GM21576 (cell line): ENCODE measurements around the gene CFHR4.
A peak's percentile ranks its signal among the peaks of the same experiment; 100 is the strongest.
"Not testable (repeated sequence)": the region's sequence is repeated elsewhere in the genome, so short reads cannot be mapped to it uniquely, and the experiment has no call there.

Experiments
- ATAC-seq: cut with Tn5 transposase; IDR thresholded peaks from one replicate; pipeline ENCODE4 v1.9.1; 2021; ENCODE audit warnings: mild to moderate bottlenecking, moderate library complexity; ENCODE audit not compliant: unreplicated experiment

The CFHR4 gene

DNA sequence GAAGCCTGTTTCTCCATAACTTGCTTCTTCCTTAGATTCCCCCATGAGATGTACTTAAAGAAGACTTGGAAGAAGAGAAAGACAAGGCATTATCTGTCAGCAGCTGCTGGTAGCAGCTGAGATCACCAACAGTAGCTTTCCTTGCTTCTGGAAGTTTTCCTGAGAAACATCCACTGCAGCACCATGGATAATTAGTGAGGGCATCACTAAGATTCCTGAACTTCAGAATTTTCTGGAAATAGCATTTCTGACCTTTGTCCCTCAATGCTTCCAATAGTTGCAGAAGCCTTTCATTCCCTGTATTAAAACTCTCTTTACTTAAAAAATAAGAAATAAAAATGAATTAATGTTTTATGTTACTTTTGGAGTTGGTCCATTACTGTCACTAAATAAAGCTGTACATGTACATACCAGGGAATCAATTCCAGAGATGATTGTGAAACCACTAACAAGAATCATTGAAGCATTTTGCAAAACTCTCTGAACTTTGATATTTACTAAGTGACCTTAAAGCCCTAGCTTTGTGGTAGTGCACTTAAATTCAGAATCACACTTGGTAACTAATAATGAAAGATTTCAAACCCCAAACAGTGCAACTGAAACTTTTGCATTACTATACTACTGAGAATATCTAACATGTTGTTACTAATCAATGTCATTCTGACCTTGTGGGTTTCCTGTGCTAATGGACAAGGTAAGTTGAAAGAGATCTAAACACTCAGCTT lies at the start of gene CFHR4:
CFHR4 (plus strand) TSS at position 538 of the 725 bp plus-strand sequence; CDS start at position 637, 99 bp downstream.
- peak; percentile 89 for ATAC-seq

DNA sequence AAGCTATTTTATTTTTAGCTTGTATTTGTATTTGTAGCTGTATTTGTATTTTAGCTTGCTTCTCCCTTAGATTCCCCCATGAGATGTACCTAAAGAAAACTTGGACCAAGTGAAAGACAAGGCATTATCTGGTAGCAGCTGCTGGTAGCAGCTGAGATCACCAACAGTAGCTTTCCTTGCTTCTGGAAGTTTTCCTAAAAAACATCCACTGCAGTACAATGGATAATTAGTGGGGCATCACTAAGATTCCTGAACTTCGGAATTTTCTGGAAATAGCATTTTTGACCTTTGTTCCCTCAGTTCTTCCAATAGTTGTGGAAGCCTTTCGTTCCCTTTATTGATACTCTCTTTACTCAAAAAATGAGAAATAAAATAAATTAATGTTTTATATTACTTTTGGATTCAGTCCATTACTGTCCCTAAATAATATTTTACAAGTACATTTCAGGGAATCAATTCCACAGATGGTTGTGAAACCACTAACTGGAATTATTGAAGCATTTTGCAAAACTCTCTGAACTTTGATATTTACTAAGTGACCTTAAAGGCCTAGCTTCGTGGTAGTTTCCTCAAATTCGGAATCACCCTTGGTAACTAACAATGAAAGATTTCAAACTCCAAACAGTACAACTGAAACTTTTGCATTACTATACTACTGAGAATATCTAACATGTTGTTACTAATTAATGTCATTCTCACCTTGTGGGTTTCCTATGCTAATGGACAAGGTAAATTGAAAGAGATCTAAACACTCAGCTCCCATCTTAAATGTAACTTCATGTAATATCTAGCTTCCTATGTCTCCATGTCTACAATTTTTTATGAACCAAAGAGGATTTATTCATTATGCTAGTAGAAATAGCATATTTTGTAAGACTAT lies 38.0 kb upstream of the CFHR4 start:
- ATAC-seq = not testable (repeated sequence)

DNA sequence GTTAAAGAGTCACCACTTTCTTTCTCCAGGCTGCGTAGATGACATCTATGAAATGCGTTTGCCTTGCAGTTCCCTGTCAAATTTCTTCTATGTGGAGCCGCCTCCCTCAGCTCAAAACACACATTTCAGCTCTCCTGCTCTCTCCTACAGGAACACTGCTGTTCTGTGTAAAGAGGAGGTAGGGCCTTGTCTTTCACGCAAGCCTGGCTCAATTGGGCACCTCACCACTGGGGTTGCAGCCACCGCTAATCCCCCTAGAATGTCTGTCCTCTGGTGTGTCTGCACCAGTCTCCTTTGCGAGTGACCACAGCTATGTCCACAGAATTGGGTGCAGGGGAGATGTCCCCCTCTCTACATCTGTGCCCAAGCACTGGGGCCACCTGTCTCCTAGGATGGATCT lies 31.8 kb upstream of the CFHR4 start:
- no peak for ATAC-seq

DNA sequence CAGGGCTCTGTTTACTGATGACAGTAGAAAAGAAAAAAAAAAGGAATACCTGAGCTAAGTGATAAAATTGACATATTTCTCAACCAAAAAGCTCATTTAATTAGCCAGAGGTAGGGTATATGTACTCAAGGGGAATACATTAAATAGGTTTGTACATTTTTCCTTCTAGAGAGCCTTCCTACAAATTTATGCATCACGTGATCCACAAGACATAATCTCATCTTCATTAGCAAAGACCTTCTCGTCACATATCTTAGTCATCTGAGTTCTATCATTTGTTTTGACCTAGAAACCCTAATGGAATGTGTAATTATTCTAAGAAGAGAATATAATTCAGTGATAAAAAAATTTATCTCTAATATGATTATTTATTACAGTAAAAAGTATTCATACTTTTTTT lies 30.7 kb upstream of the CFHR4 start:
- ATAC-seq = no peak

DNA sequence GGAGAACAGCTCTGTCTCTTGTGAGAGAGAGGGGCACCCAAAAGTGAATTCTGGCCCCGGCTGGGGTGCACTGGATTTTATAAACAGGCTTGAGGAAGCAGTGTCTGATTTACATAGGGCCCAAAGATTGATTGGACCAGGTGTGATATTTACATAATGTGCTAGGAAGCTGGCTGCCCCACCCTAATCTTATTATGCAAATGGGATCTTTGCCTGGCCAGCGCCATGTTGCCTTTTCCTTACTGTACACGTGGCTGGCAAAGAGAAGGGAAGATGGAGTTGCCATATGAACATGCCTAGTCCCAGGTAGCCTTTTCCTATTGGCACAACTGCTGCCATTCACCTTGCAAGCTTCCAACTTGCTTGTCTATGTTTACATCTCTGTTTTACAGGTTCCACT lies 29.0 kb upstream of the CFHR4 start:
- ATAC-seq = no peak

DNA sequence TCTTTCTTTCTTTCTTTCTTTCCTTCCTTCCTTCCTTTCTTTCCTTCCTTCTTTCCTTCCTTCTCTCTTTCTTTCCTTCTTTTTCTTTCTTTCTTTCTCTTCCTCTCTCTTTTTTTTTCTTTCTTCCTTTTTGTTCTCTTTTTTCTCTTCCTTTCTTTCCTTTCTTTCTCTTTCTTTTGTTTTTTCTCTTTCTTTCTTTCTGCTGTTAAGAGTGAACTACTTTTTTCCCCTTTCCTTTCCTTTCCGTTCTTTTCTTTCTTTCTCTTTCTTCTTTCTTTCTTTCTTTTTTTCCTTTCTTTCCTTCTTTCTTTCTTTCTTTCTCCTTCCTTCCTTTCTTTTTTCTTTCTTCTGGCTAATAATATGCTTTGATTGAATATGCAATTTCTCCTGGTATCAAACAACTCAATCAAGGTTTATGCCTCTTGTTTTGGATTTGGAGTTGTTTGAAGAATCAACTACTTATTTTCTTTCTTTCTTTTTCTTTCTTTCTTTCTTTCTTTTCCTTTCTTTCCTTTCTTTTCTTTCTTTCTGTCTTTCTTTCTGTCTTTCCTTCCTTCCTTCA lies 27.4 kb upstream of the CFHR4 start:
- ATAC-seq = no peak

DNA sequence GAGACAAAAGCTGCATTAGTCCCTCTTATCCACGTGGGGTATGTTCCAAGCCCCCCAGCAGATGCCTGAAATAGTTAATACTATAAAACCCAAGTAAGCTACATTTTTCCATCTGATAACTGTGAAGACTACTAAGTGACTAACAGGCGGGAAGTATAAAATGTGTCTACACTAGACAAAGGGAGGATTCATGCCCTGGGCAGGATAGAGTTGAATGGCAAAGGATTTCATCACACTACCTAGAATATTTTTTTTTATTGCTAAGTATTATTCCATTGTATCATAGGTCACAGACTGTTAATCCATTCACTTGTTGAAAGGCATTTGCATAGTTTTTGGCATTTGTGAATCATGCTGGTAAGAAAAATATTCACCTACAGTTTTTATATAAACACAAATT lies 26.4 kb upstream of the CFHR4 start:
- ATAC-seq = no peak

DNA sequence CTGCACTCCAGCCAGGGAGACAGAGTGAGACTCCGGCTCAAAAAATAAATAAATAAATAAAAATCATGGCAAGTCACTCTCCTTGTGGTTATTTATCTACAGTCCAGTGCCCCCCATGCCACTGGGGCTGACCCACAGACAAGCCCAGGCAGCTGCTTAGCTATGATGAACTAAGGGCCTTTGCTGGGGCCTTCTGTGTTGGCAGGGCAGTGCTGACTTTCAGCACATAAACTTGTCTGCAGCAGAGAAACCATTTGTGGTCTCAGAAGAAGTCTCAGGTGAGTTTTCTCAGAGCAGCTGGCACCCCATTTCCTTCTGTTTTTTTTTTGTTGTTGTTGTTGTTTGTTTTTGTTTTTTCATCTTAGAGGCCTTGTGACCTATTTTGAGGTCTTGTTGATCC lies 20.9 kb upstream of the CFHR4 start:
- ATAC-seq = no peak

DNA sequence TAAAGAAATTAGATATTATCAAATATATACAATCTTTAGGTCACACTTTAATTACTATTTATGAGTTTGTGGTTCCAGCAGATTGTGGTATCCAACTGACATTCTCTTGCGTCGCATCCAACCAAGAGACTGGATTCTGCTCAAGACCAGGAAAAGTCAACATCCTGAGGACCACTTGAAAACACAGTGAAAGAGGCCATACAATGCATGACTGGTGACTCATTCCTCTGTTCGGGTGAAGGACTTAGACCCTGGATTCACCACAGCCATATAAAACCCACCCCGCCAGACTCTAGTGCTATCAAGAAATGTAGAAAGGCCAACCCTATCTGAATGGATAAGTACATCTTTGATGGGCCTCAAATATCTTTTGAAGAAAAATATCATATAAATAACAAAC lies 14.5 kb upstream of the CFHR4 start:
- no peak for ATAC-seq

DNA sequence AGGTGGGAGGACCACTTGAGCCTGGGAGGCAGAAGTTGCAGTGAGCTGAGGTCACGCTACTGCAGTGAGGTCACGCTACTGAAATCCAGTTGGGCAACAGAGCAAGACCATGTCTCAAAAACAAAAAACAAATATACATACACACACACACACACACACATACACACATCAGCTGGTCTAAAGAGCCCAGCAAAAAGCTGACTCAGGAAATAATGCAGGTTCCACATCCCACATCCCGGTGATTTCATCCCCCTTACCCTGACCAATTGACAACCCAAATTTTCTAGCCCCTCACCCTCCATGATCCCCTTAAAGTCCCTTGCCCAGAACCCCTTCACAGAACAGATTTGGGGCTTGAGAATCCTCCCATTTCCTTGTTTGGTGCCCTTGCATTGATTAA lies 11.9 kb upstream of the CFHR4 start:
- no peak for ATAC-seq

DNA sequence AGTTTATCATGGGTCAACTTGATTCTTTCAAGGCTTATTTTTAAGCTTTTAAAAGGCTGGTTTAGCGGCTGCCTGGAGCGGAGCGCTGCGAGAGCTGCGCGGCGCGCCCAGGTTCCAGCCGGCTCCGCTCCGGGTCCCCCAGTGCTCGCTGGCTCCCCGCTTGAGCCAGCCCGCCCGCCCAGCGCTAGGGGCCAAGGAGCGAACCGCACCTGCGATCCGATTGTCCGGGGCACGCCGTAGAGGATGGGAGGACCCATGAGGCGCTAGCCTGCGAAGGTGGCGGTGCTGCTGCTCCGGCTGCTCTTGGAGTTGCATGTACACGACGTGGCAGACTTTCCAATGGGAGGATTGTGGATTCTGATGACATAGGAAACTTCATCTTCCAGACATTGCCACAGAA lies 9.9 kb upstream of the CFHR4 start:
- ATAC-seq = no peak

DNA sequence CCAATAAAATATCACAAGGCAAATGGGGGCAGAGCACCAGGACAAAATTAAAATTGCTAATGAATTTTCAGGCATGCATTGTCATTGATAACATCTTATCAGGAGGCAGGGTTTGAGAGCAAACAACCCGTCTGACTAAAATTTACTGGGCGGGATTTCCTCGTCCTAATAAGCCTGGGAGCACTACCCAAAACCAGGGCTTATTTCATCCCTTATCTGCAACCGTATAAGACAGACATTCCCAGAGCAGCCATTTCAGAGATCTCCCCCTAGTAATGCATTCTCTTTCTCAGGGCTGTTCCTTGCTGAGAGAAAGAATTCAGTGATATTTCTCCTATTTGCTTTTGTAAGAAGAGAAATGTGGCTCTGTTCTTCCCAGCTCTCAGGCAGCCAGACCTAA lies 1.3 kb upstream of the CFHR4 start:
- not testable (repeated sequence) for ATAC-seq

DNA sequence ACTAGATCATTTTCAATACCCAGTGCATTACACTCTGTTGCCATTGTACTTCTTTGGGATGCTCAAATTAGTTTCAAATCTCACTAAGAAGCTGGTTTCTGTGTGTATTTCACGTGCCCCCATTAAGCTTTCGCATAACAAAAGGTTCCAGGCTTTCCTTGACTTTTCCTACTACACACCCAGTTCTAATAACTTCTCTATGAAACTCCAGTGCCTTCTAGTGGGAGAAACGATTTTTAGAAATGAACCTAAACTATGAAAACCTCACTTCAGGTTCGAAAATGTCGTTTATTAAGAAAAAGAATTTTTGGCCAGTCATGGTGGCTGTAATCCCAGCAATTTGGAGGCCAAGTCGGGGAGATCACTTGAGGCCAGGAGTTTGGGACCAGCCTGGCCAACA lies 2.8 kb downstream of the CFHR4 start:
- no peak for ATAC-seq

DNA sequence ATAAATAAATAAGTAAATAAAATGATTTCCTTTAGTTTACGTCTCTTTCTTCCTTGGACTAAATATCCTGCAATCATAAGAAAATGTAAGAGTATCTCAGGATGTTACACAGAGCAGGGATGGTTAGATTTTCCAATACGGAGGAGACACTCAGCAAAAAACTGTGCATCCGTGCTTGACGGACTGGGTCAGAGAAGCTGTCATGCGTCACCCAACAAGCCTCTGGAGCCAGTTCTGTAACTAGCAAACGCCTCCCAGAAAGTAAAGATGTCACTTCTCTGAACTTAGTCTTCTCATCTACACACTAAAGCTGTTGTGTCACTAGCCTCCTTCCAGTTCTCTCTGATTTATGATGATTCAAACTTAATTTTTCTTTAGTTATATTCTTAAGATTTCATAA lies 3.4 kb downstream of the CFHR4 start:
- ATAC-seq = no peak

DNA sequence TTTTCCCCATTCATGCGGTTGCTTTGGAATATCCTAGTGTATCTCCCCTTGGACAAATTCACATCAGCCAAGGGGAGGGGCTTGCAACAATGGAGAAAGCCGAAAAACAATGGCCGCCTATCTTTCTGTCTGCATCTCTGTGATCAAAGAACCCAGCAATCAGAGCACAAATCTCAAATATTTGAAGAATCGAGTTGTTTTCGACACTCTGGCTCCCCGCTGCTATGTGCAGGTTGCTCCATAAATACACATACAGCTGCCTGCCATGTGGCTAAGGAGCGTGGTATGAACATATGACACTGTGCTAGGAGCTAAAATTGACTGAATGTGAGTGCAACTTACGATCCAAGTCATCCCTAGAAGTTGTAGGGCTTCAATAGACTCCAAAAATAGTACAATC lies 8.5 kb downstream of the CFHR4 start:
- ATAC-seq = no peak

DNA sequence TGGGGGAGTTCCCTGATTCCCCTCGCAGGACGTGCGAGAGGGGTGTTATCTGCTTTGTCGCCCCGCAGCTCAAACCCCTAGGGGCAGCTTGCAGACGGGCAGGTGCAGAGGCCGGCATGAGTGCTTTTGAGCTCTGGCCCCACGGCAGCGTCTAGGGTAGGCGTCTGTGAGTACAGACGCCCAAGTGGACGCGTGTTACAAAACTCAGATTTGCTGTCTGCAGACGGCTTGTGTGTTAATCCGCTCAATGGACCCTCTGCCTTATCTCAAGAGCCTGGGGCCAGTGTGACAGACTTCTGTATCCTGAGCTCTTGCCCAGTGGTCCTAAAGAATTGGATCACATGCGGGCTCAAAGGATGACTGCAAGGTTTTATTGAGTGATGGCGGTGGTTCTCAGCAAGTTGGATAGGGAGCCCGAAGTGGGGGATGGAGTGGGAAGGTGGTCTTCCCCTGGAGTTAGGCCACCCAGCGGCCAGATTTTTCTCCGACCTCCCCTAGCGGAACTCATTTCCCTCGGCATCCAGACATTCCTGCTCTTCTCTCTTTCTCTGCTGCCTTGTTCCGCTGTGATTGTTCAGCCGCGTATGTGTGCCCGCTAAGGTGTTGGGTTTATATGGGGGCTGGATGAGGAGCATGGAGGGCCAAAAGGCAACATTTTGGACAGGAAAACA lies 9.4 kb downstream of the CFHR4 start:
- ATAC-seq = no peak

DNA sequence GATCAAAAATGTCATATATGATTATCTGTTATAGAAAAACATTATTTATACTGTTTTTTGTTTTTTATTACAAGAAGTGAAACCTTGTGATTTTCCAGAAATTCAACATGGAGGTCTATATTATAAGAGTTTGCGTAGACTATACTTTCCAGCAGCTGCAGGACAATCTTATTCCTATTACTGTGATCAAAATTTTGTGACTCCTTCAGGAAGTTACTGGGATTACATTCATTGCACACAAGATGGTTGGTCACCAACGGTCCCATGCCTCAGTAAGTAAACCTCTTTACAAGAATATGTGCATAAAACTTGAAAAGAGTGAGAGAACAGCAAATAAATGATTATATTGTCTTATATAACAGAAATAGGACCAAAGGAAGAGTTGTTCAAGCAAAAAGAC lies 14.5 kb downstream of the CFHR4 start:
- no peak for ATAC-seq

DNA sequence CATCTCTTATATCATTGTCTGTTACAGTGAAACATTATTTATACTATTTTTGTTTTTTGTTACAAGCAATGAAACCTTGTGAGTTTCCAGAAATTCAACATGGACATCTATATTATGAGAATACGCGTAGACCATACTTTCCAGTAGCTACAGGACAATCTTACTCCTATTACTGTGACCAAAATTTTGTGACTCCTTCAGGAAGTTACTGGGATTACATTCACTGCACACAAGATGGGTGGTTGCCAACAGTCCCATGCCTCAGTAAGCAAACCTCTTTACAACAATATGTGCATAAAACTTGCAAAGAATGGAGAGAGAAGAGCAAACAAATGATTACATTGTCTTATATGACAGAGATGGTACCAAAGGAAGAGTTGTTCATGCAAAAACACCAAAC lies 22.4 kb downstream of the CFHR4 start:
- no peak for ATAC-seq

DNA sequence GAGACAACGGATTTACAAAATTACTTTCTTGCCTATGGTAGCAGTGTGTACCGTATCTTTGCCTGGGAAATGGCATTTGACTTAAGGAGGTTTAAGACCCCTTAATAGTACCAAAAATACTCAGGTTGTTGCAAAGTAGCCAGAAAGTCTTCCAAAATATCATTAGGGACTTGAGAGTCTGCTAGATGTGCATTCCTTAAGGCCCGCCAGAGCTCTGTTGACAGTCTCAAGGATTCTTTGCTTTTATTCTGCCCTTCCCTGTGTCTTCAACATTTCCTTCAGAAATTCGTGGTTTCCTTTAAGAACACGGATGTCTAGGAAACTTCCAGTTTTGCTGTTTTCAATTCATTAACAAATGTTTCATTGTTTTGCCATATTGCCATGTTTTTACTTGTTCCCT lies 24.4 kb downstream of the CFHR4 start:
- ATAC-seq = not testable (repeated sequence)

DNA sequence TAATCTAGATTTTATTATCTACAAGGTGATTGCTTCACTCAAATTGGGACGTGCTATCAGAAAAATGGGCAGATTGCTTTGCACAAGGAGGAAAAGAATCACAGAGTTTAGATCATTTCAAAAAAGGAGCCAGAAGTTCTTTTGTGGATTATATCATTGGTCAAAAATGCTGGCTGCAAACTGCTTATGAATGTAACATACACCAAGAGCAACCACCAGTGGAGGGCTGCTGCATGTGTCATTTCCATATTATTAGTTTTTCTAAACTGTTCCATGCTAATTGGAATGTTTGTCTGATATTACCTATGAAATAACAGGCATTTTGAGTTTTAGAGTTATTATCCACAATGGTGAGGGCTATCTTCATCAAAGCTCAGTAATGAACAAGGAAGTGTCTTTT lies 39.0 kb downstream of the CFHR4 start:
- ATAC-seq = not testable (repeated sequence)

DNA sequence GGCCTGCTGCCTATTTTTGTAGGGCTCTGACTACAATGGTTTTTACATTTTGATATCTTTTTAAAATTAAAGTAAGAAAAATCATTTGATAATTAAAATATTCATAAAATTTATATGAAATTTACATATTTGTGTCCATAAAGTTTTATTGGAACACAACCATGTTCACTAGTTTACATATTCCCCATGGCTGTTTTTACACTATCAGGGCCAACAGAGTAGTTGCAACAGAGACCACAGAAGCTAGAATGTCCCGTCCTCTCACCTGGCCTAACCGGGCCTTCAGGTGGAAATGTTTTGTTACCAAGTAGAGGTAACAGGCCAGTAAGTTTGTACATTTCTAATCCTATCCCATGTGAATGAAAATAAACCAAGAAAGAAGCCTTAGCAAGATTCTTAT lies 45.0 kb downstream of the CFHR4 start:
- not testable (repeated sequence) for ATAC-seq
